ENCODE measurements around the gene SETD7.

SETD7 gene

GRCh38 chr4:139594591-139595185 lies 38.7 kb upstream of the SETD7 start:
- Histone ChIP-seq H3K27me3 (replicated peaks; ENCODE audit: insufficient read depth, low read length) (no peaks in the 10 kb centered on the region), H3K79me2 (ENCODE audit: low read length) (no peaks in the 10 kb centered on the region), H3K4me1 (ENCODE audit: low read length) (no peaks in the 10 kb centered on the region), H3K4me3 (ENCODE audit: low read length) (no peak overlapping the region), H3K4me2 (ENCODE audit: low read depth, low read length) (no peak overlapping the region), H3K9me3 (replicated peaks; ENCODE audit: insufficient read depth, low read length) (no peaks in the 10 kb centered on the region), H3K36me3 (replicated peaks; ENCODE audit: insufficient read depth, low read length) (no peaks in the 10 kb centered on the region), H4K20me1 (ENCODE audit: insufficient read depth, low read length) (no peaks in the 10 kb centered on the region), H2AFZ (ENCODE audit: low read length) (no peak overlapping the region), H3K9ac (ENCODE audit: low read length) (no peak overlapping the region), H3K9me2 (replicated peaks; ENCODE audit: insufficient read depth, low read length) (no peaks in the 10 kb centered on the region), H3K27ac (ENCODE audit: low read length) (no peak overlapping the region), H3F3A (ENCODE audit: insufficient read depth, low read length) (no peaks in the 10 kb centered on the region)
- TF ChIP-seq EZH2phosphoT487 (IDR thresholded peaks at IDR 0.05; ENCODE audit: low read length) = no peak
- TF ChIP-seq EZH2 (optimal IDR thresholded peaks at IDR 0.05; ENCODE audit: low read depth, low read length) = no peak
- DNase-seq = no peak

GRCh38 chr4:139593091-139593564 lies 37.1 kb upstream of the SETD7 start:
- H3K36me3 ChIP-seq (replicated peaks; ENCODE audit: insufficient read depth, low read length) = no peaks in the 10 kb centered on the region
- H3K9me3 ChIP-seq (replicated peaks; ENCODE audit: insufficient read depth, low read length) = no peaks in the 10 kb centered on the region
- H3K27me3 ChIP-seq (replicated peaks; ENCODE audit: insufficient read depth, low read length) = no peaks in the 10 kb centered on the region
- no peak overlapping the region for H3K4me2 ChIP-seq (ENCODE audit: low read depth, low read length)
- no peak overlapping the region for H3K27ac ChIP-seq (ENCODE audit: low read length)
- no peak overlapping the region for H3K4me3 ChIP-seq (ENCODE audit: low read length)
- no peaks in the 10 kb centered on the region for H4K20me1 ChIP-seq (ENCODE audit: insufficient read depth, low read length)
- no peaks in the 10 kb centered on the region for H3K79me2 ChIP-seq (ENCODE audit: low read length)
- H3K4me1 ChIP-seq (ENCODE audit: low read length) = no peaks in the 10 kb centered on the region
- no peak overlapping the region for H3K9ac ChIP-seq (ENCODE audit: low read length)
- no peaks in the 10 kb centered on the region for H3F3A ChIP-seq (ENCODE audit: insufficient read depth, low read length)
- no peak for TF ChIP-seq CTCF (IDR thresholded peaks at IDR 0.05; ENCODE audit: low read length)
- TF ChIP-seq EZH2phosphoT487 (IDR thresholded peaks at IDR 0.05; ENCODE audit: low read length) = no peak
- TF ChIP-seq EZH2 (optimal IDR thresholded peaks at IDR 0.05; ENCODE audit: low read depth, low read length) = no peak
- H3K9me2 ChIP-seq (replicated peaks; ENCODE audit: insufficient read depth, low read length) = no peaks in the 10 kb centered on the region
- no peak overlapping the region for H2AFZ ChIP-seq (ENCODE audit: low read length)
- no peak for DNase-seq

GRCh38 chr4:139589336-139590018 lies 33.5 kb upstream of the SETD7 start:
- Histone ChIP-seq H3K9ac (ENCODE audit: low read length) (no peak overlapping the region), H3K9me2 (replicated peaks; ENCODE audit: insufficient read depth, low read length) (no peaks in the 10 kb centered on the region), H2AFZ (ENCODE audit: low read length) (no peak overlapping the region), H3K9me3 (replicated peaks; ENCODE audit: insufficient read depth, low read length) (no peaks in the 10 kb centered on the region), H3K27ac (ENCODE audit: low read length) (no peak overlapping the region), H3K4me3 (ENCODE audit: low read length) (no peak overlapping the region), H3K79me2 (ENCODE audit: low read length) (no peaks in the 10 kb centered on the region), H3K27me3 (replicated peaks; ENCODE audit: insufficient read depth, low read length) (no peaks in the 10 kb centered on the region), H4K20me1 (ENCODE audit: insufficient read depth, low read length) (no peaks in the 10 kb centered on the region), H3K4me1 (ENCODE audit: low read length) (no peaks in the 10 kb centered on the region), H3K4me2 (ENCODE audit: low read depth, low read length) (no peak overlapping the region), H3F3A (ENCODE audit: insufficient read depth, low read length) (no peaks in the 10 kb centered on the region), H3K36me3 (replicated peaks; ENCODE audit: insufficient read depth, low read length) (no peaks in the 10 kb centered on the region)
- no peak for DNase-seq
- TF ChIP-seq CTCF (IDR thresholded peaks at IDR 0.05; ENCODE audit: low read length) (no peak), EZH2 (optimal IDR thresholded peaks at IDR 0.05; ENCODE audit: low read depth, low read length) (no peak), EZH2phosphoT487 (IDR thresholded peaks at IDR 0.05; ENCODE audit: low read length) (no peak)

DNA sequence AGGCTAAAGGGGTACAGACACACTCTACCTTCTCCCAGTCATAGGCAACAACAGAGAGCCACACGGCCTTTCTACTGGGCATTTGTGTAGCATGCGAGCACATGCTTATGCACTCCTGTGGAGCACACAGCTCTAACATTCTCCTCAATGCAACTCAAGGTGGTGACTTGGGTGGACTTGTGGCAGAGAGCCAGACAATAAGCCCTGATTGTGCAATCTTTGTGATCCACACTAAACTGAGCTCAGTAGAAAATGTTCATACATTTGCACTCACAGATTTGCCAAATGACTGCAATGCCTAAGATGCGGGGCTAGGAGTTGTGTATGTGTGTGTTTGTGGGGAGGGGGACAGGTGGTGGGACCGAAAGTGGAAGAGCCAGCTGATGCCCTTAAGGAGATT lies 31.4 kb upstream of the SETD7 start:
- Histone ChIP-seq H3F3A (ENCODE audit: insufficient read depth, low read length) (no peaks in the 10 kb centered on the region), H3K9ac (ENCODE audit: low read length) (no peak overlapping the region), H3K4me3 (ENCODE audit: low read length) (no peak overlapping the region), H3K4me2 (ENCODE audit: low read depth, low read length) (no peak overlapping the region), H2AFZ (ENCODE audit: low read length) (no peak overlapping the region), H3K9me2 (replicated peaks; ENCODE audit: insufficient read depth, low read length) (no peaks in the 10 kb centered on the region), H4K20me1 (ENCODE audit: insufficient read depth, low read length) (no peaks in the 10 kb centered on the region), H3K36me3 (replicated peaks; ENCODE audit: insufficient read depth, low read length) (no peaks in the 10 kb centered on the region), H3K27me3 (replicated peaks; ENCODE audit: insufficient read depth, low read length) (no peaks in the 10 kb centered on the region), H3K9me3 (replicated peaks; ENCODE audit: insufficient read depth, low read length) (no peaks in the 10 kb centered on the region), H3K79me2 (ENCODE audit: low read length) (no peaks in the 10 kb centered on the region), H3K27ac (ENCODE audit: low read length) (no peak overlapping the region), H3K4me1 (ENCODE audit: low read length) (no peaks in the 10 kb centered on the region)
- no peak for TF ChIP-seq CTCF (IDR thresholded peaks at IDR 0.05; ENCODE audit: low read length)
- TF ChIP-seq EZH2 (optimal IDR thresholded peaks at IDR 0.05; ENCODE audit: low read depth, low read length) = no peak
- TF ChIP-seq EZH2phosphoT487 (IDR thresholded peaks at IDR 0.05; ENCODE audit: low read length) = no peak
- no peak for DNase-seq

All from MM.1S (cell line).